GM12801 (cell line): ENCODE measurements around the gene ERBB2.

ENCODE experiments used
- CTCF ChIP-seq: IDR thresholded peaks from one replicate; pipeline ENCODE4 v1.5.1; 2011; ENCODE audit warnings: control low read depth; ENCODE audit not compliant: insufficient read length; ENCODE audit errors: extremely low read depth

ERBB2 gene

GRCh38 chr17:39736319-39737165, 36.7 kb downstream of the ERBB2 start:
- TF ChIP-seq CTCF = no peak

GRCh38 chr17:39737206-39737759, 37.4 kb downstream of the ERBB2 start:
- TF ChIP-seq CTCF = no peak

GRCh38 chr17:39737760-39738567, 38.1 kb downstream of the ERBB2 start, which contains the start of gene GRB7:
TSS of gene GRB7 (plus strand) at chr17:39737938. CDS start at chr17:39742302, 4,364 bp downstream.
- TF ChIP-seq CTCF = no peak

GRCh38 chr17:39738568-39738901, 38.7 kb downstream of the ERBB2 start:
- no peak for TF ChIP-seq CTCF

- TF ChIP-seq CTCF = no peak
These were observed 39.4 kb downstream of the ERBB2 start for GRCh38 chr17:39738983-39739884.

- TF ChIP-seq CTCF = no peak
These were observed 40.1 kb downstream of the ERBB2 start for GRCh38 chr17:39739885-39740356.
